Measurements from ENCODE around the gene CEP152. TPM values are rescaled to one million over a fixed set of nuclear protein-coding genes. Genes with fewer than 3 reads are reported as not detected.

The CEP152 gene
- total and polyA plus RNA-seq, 2 donors (not counting 1 experiment from before 2014, with no cell fraction given), result 1.5 to 18.0 TPM

DNA sequence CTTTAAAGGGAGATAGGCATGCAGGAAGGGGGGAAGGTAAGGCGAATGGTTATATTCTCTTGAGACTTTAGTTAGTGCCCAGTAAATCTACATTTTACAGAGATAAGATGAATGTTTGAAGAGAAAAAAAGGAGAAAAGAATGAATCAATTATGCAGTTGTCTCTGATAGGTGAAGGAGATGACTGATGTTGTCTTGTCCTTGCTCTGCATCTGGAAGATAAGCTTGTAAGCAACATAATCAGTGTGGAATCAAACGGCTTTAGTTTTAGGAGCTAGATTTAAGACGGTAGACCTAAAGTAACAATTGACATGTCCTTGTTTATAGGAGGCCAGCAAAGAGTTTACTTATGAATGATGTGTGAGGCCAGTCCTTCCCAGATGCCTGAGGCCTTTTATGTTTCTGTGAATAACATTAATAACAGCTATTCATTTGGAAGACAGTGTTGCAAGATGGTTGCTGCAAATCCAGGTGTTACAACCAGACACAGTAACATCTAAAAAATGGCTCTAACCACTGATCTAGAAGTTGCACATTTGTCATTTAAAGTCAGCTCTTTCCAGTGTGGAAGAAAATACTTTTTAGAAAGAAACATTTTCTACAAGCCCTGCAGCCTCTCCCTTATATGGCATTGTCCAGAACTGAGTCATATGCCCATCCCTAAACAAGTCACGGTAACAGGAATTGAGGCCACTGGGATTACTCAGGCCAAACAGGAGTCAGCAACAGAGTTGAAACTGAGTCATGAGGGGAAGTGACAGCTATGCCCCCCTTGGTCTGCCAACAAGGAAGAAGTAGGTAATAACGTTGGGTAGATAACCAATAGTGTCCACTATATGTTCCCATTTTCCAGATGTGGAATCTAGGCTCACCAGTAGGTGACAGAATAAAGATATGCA, 87.9 kb downstream of the CEP152 start:
- no peaks in the 10 kb centered on the region for H4K20me1 ChIP-seq (ENCODE audit: control insufficient read depth, insufficient read depth, low read length, poor library complexity, severe bottlenecking)
- H3K36me3 ChIP-seq (replicated peaks in 1 of 2; ENCODE audit: control extremely low read depth in 1 of 2, control insufficient read depth in 1 of 2, extremely low read depth in 1 of 2, insufficient read depth in 2 of 2, low read length in 1 of 2), result no peaks in the 10 kb centered on the region
- ChIA-PET CTCF (no interaction called here), POLR2A (no interaction called here)
- H3K27me3 Mint-ChIP-seq, result no peaks in the 10 kb centered on the region
- H3K9me3 ChIP-seq (ENCODE audit: control extremely low read depth in 1 of 3, control insufficient read depth in 2 of 3, insufficient read depth in 1 of 3, low read length in 2 of 3), result no peaks in the 10 kb centered on the region
- no peak overlapping the region for H2AFZ ChIP-seq (ENCODE audit: insufficient read depth, low read depth, low read length, poor library complexity, severe bottlenecking)
- no peak for ATAC-seq (ENCODE audit: low read depth)
- H3K4me1 Mint-ChIP-seq, result no peaks in the 10 kb centered on the region
- H3K9ac ChIP-seq (ENCODE audit: low read length), result no peak overlapping the region
- no peak overlapping the region for H3K4me3 Mint-ChIP-seq
- H3K27ac ChIP-seq (ENCODE audit: low read length in 2 of 2), result no peak overlapping the region
- intact Hi-C loops (cut with micrococcal nuclease), result no loop called here
- no peaks in the 10 kb centered on the region for H3K9me3 Mint-ChIP-seq (ENCODE audit: insufficient read depth)
- H3K27ac Mint-ChIP-seq, result no peak overlapping the region
- no peak overlapping the region for H3K4me2 ChIP-seq (replicated peaks; ENCODE audit: low read depth, low read length, poor library complexity, severe bottlenecking)
- no peaks in the 10 kb centered on the region for H3K79me2 ChIP-seq (ENCODE audit: control insufficient read depth, insufficient read depth, low read length)
- H3K27me3 ChIP-seq (replicated peaks in 1 of 4; ENCODE audit: control extremely low read depth in 1 of 4, control insufficient read depth in 3 of 4, insufficient read depth in 4 of 4, low read length in 3 of 4), result no peaks in the 10 kb centered on the region
- TF ChIP-seq, protein P1, sequence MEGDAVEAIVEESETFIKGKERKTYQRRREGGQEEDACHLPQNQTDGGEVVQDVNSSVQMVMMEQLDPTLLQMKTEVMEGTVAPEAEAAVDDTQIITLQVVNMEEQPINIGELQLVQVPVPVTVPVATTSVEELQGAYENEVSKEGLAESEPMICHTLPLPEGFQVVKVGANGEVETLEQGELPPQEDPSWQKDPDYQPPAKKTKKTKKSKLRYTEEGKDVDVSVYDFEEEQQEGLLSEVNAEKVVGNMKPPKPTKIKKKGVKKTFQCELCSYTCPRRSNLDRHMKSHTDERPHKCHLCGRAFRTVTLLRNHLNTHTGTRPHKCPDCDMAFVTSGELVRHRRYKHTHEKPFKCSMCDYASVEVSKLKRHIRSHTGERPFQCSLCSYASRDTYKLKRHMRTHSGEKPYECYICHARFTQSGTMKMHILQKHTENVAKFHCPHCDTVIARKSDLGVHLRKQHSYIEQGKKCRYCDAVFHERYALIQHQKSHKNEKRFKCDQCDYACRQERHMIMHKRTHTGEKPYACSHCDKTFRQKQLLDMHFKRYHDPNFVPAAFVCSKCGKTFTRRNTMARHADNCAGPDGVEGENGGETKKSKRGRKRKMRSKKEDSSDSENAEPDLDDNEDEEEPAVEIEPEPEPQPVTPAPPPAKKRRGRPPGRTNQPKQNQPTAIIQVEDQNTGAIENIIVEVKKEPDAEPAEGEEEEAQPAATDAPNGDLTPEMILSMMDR (IDR thresholded peaks at IDR 0.05), result no peak
- TF ChIP-seq EZH2 (IDR thresholded peaks at IDR 0.05; ENCODE audit: borderline replicate concordance, insufficient read depth, low read depth, low read length, poor library complexity, severe bottlenecking), result no peak
- DNase-seq, result no peak
- H3K4me3 ChIP-seq (ENCODE audit: control extremely low read depth in 1 of 5, extremely low read depth in 1 of 5, insufficient read depth in 1 of 5, low read depth in 2 of 5, low read length in 4 of 5), result no peak overlapping the region
- 100% methylated on average over 2 of the region's 5 CpGs for WGBS (ENCODE audit: insufficient coverage)
- no peaks in the 10 kb centered on the region for H3K4me1 ChIP-seq (ENCODE audit: control insufficient read depth in 2 of 2, insufficient read depth in 2 of 2, low read length in 2 of 2)

- no peak overlapping the region for H2AFZ ChIP-seq (ENCODE audit: insufficient read depth, low read depth, low read length, poor library complexity, severe bottlenecking)
These were observed 89.6 kb downstream of the CEP152 start for GRCh38 chr15:48721061-48721810.

More at GRCh38 chr15:48721061-48721810, 89.6 kb downstream of the CEP152 start:
- Histone ChIP-seq H3K4me3 (ENCODE audit: control extremely low read depth in 1 of 5, extremely low read depth in 1 of 5, insufficient read depth in 1 of 5, low read depth in 2 of 5, low read length in 4 of 5) (no peak overlapping the region), H3K36me3 (replicated peaks in 1 of 2; ENCODE audit: control extremely low read depth in 1 of 2, control insufficient read depth in 1 of 2, extremely low read depth in 1 of 2, insufficient read depth in 2 of 2, low read length in 1 of 2) (no peaks in the 10 kb centered on the region), H3K9ac (ENCODE audit: low read length) (no peak overlapping the region), H3K27me3 (replicated peaks in 1 of 4; ENCODE audit: control extremely low read depth in 1 of 4, control insufficient read depth in 3 of 4, insufficient read depth in 4 of 4, low read length in 3 of 4) (no peaks in the 10 kb centered on the region), H3K4me2 (replicated peaks; ENCODE audit: low read depth, low read length, poor library complexity, severe bottlenecking) (no peak overlapping the region), H3K4me1 (ENCODE audit: control insufficient read depth in 2 of 2, insufficient read depth in 2 of 2, low read length in 2 of 2) (no peaks in the 10 kb centered on the region), H3K79me2 (ENCODE audit: control insufficient read depth, insufficient read depth, low read length) (no peaks in the 10 kb centered on the region), H4K20me1 (ENCODE audit: control insufficient read depth, insufficient read depth, low read length, poor library complexity, severe bottlenecking) (no peaks in the 10 kb centered on the region), H3K9me3 (ENCODE audit: control extremely low read depth in 1 of 3, control insufficient read depth in 2 of 3, insufficient read depth in 1 of 3, low read length in 2 of 3) (peaks cover 0 to 8% (median 0%) of the 10 kb centered on the region in 3 donors), H3K27ac (ENCODE audit: low read length in 2 of 2) (no peak overlapping the region)
- no peak for ATAC-seq (ENCODE audit: low read depth)
- 96% methylated on average over 5 of the region's 6 CpGs for WGBS (ENCODE audit: insufficient coverage)
- POLR2A ChIA-PET, result no interaction called here
- no peaks in the 10 kb centered on the region for H3K4me1 Mint-ChIP-seq
- CTCF ChIA-PET, result no interaction called here
- H3K9me3 Mint-ChIP-seq (ENCODE audit: insufficient read depth), result peaks cover 4% of the 10 kb centered on the region
- TF ChIP-seq, protein P1 (IDR thresholded peaks at IDR 0.05), result no peak
- no peak for TF ChIP-seq EZH2 (IDR thresholded peaks at IDR 0.05; ENCODE audit: borderline replicate concordance, insufficient read depth, low read depth, low read length, poor library complexity, severe bottlenecking)
- intact Hi-C loops (cut with micrococcal nuclease), result no loop called here
- H3K27me3 Mint-ChIP-seq, result no peaks in the 10 kb centered on the region
- no peak overlapping the region for H3K4me3 Mint-ChIP-seq
- H3K27ac Mint-ChIP-seq, result no peak overlapping the region
- DNase-seq, result no peak

Measured in B cell (primary cell).